Activated T-helper 2 cell treated with anti-CD3 and anti-CD28 coated beads, Interferon-gamma antibody, Interleukin-2, Interleukin-4, amounts not matched to agents 10 μg/mL and 5 μg/mL and 100 μg/mL, durations not matched to agents 14 hours and 24 hours and 36 hours (primary cell): ENCODE measurements around the gene GABRB1. TPM values are rescaled to one million over a fixed set of nuclear protein-coding genes. Genes with fewer than 3 reads are reported as not detected.

Experiments used
- DNase-seq: peaks from one replicate; pipeline ENCODE4 v3.0.0; 2021; ENCODE audit warnings: low spot score
- H3K27ac Mint-ChIP-seq: one replicate; pipeline ENCODE4 v1.8.0; 2021; ENCODE audit warnings: mixed read lengths
- H3K27me3 Mint-ChIP-seq: one replicate; pipeline ENCODE4 v1.8.0; 2021; ENCODE audit warnings: low read depth, mixed read lengths
- H3K36me3 Mint-ChIP-seq: one replicate; pipeline ENCODE4 v1.8.0; 2021; ENCODE audit warnings: low read depth, mixed read lengths
- H3K4me1 Mint-ChIP-seq: one replicate; pipeline ENCODE4 v1.8.0; 2021; ENCODE audit warnings: low read depth, mixed read lengths
- H3K4me3 Mint-ChIP-seq: one replicate; pipeline ENCODE4 v1.8.0; 2021; ENCODE audit warnings: low read depth, mild to moderate bottlenecking, moderate library complexity, mixed read lengths
- H3K9me3 Mint-ChIP-seq: one replicate; pipeline ENCODE4 v1.8.0; 2021; ENCODE audit warnings: mixed read lengths
- intact Hi-C: fragments of 100-400 bp; cut with micrococcal nuclease; formaldehyde crosslinking; loops from one replicate; pipeline ENCODE4 v1.15.1; 2023
- total RNA-seq: library from RNA; stranded (reverse); gene quantifications from 2 replicates; pipeline ENCODE4 v1.2.3, GENCODE V29; 2022

The GABRB1 gene
- total RNA-seq, 1 donor from 2014 or later = not detected

GRCh38 chr4:47312170-47312569 is 280.8 kb downstream of the GABRB1 start:
- intact Hi-C loops = no loop called here
- DNase-seq = no peak
- H3K4me1 Mint-ChIP-seq = no peaks in the 10 kb centered on the region
- H3K9me3 Mint-ChIP-seq = no peaks in the 10 kb centered on the region
- no peaks in the 10 kb centered on the region for H3K36me3 Mint-ChIP-seq
- H3K27ac Mint-ChIP-seq = no peak overlapping the region
- no peaks in the 10 kb centered on the region for H3K27me3 Mint-ChIP-seq
- no peak overlapping the region for H3K4me3 Mint-ChIP-seq

GRCh38 chr4:47313384-47313783 is 282.0 kb downstream of the GABRB1 start:
- Mint-ChIP-seq H3K4me3 (no peak overlapping the region), H3K27me3 (peaks cover 3% of the 10 kb centered on the region), H3K36me3 (no peaks in the 10 kb centered on the region), H3K4me1 (no peaks in the 10 kb centered on the region), H3K9me3 (no peaks in the 10 kb centered on the region), H3K27ac (no peak overlapping the region)
- no peak for DNase-seq
- intact Hi-C loops = no loop called here

GRCh38 chr4:47315346-47315745 is 284.0 kb downstream of the GABRB1 start:
- no peak for DNase-seq
- intact Hi-C loops = no loop called here
- H3K36me3 Mint-ChIP-seq = no peaks in the 10 kb centered on the region
- peaks cover 5% of the 10 kb centered on the region for H3K27me3 Mint-ChIP-seq
- H3K27ac Mint-ChIP-seq = no peak overlapping the region
- H3K9me3 Mint-ChIP-seq = no peaks in the 10 kb centered on the region
- no peak overlapping the region for H3K4me3 Mint-ChIP-seq
- no peaks in the 10 kb centered on the region for H3K4me1 Mint-ChIP-seq

- no peaks in the 10 kb centered on the region for H3K27me3 Mint-ChIP-seq
- intact Hi-C loops = no loop called here
Measured at GRCh38 chr4:47326025-47326424, 294.7 kb downstream of the GABRB1 start.

GRCh38 chr4:47330866-47331265 is 299.5 kb downstream of the GABRB1 start:
- no peaks in the 10 kb centered on the region for H3K27me3 Mint-ChIP-seq
- no peak for DNase-seq
- no peak overlapping the region for H3K4me3 Mint-ChIP-seq
- H3K36me3 Mint-ChIP-seq = no peaks in the 10 kb centered on the region
- H3K4me1 Mint-ChIP-seq = no peaks in the 10 kb centered on the region
- no peak overlapping the region for H3K27ac Mint-ChIP-seq
- intact Hi-C loops = no loop called here
- no peaks in the 10 kb centered on the region for H3K9me3 Mint-ChIP-seq

More at GRCh38 chr4:47326025-47326424, 294.7 kb downstream of the GABRB1 start:
- Mint-ChIP-seq H3K36me3 (no peaks in the 10 kb centered on the region), H3K4me3 (no peak overlapping the region), H3K4me1 (no peaks in the 10 kb centered on the region), H3K27ac (no peak overlapping the region), H3K9me3 (no peaks in the 10 kb centered on the region)
- no peak for DNase-seq

GRCh38 chr4:47334652-47335051 is 303.3 kb downstream of the GABRB1 start:
- Mint-ChIP-seq H3K4me1 (no peaks in the 10 kb centered on the region), H3K27ac (no peak overlapping the region), H3K9me3 (no peaks in the 10 kb centered on the region), H3K4me3 (no peak overlapping the region), H3K36me3 (no peaks in the 10 kb centered on the region), H3K27me3 (no peaks in the 10 kb centered on the region)
- intact Hi-C loops = no loop called here
- DNase-seq = no peak

- no peaks in the 10 kb centered on the region for H3K27me3 Mint-ChIP-seq
- DNase-seq = no peak
- no peaks in the 10 kb centered on the region for H3K9me3 Mint-ChIP-seq
- no peak overlapping the region for H3K27ac Mint-ChIP-seq
- intact Hi-C loops = no loop called here
- no peaks in the 10 kb centered on the region for H3K4me1 Mint-ChIP-seq
- no peaks in the 10 kb centered on the region for H3K36me3 Mint-ChIP-seq
- no peak overlapping the region for H3K4me3 Mint-ChIP-seq
Measured at GRCh38 chr4:47337893-47338292, 306.5 kb downstream of the GABRB1 start.

- no peak overlapping the region for H3K4me3 Mint-ChIP-seq
- DNase-seq = no peak
- intact Hi-C loops = no loop called here
- no peaks in the 10 kb centered on the region for H3K36me3 Mint-ChIP-seq
- H3K27ac Mint-ChIP-seq = no peak overlapping the region
- H3K4me1 Mint-ChIP-seq = no peaks in the 10 kb centered on the region
- no peaks in the 10 kb centered on the region for H3K9me3 Mint-ChIP-seq
- H3K27me3 Mint-ChIP-seq = no peaks in the 10 kb centered on the region
Measured at GRCh38 chr4:47340914-47341313, 309.5 kb downstream of the GABRB1 start.

GRCh38 chr4:47342796-47343195 is 311.4 kb downstream of the GABRB1 start:
- H3K4me1 Mint-ChIP-seq = no peaks in the 10 kb centered on the region
- no peak for DNase-seq
- intact Hi-C loops = no loop called here
- no peaks in the 10 kb centered on the region for H3K9me3 Mint-ChIP-seq
- H3K4me3 Mint-ChIP-seq = no peak overlapping the region
- no peak overlapping the region for H3K27ac Mint-ChIP-seq
- no peaks in the 10 kb centered on the region for H3K27me3 Mint-ChIP-seq
- no peaks in the 10 kb centered on the region for H3K36me3 Mint-ChIP-seq

- Mint-ChIP-seq H3K4me1 (no peaks in the 10 kb centered on the region), H3K9me3 (no peaks in the 10 kb centered on the region), H3K36me3 (no peaks in the 10 kb centered on the region), H3K27me3 (no peaks in the 10 kb centered on the region), H3K27ac (no peak overlapping the region), H3K4me3 (no peak overlapping the region)
- DNase-seq = no peak
- intact Hi-C loops = no loop called here
Measured at GRCh38 chr4:47349326-47349725, 318.0 kb downstream of the GABRB1 start.

GRCh38 chr4:47355568-47355967 is 324.2 kb downstream of the GABRB1 start:
- Mint-ChIP-seq H3K36me3 (no peaks in the 10 kb centered on the region), H3K4me3 (no peak overlapping the region), H3K27ac (no peak overlapping the region), H3K9me3 (no peaks in the 10 kb centered on the region), H3K27me3 (no peaks in the 10 kb centered on the region), H3K4me1 (no peaks in the 10 kb centered on the region)
- intact Hi-C loops = no loop called here
- no peak for DNase-seq

- no peaks in the 10 kb centered on the region for H3K9me3 Mint-ChIP-seq
- DNase-seq = no peak
- no peak overlapping the region for H3K4me3 Mint-ChIP-seq
Measured at GRCh38 chr4:47359891-47360290, 328.5 kb downstream of the GABRB1 start.

GRCh38 chr4:47367761-47368160 is 336.4 kb downstream of the GABRB1 start:
- H3K27ac Mint-ChIP-seq = no peak overlapping the region
- no peak overlapping the region for H3K4me3 Mint-ChIP-seq
- no peaks in the 10 kb centered on the region for H3K9me3 Mint-ChIP-seq
- H3K27me3 Mint-ChIP-seq = peaks cover 4% of the 10 kb centered on the region
- DNase-seq = no peak
- no peaks in the 10 kb centered on the region for H3K36me3 Mint-ChIP-seq
- intact Hi-C loops = no loop called here
- H3K4me1 Mint-ChIP-seq = no peaks in the 10 kb centered on the region

More at GRCh38 chr4:47359891-47360290, 328.5 kb downstream of the GABRB1 start:
- intact Hi-C loops = no loop called here
- Mint-ChIP-seq H3K27ac (no peak overlapping the region), H3K4me1 (no peaks in the 10 kb centered on the region), H3K36me3 (no peaks in the 10 kb centered on the region), H3K27me3 (peaks cover 4% of the 10 kb centered on the region)

GRCh38 chr4:47368211-47368610 is 336.8 kb downstream of the GABRB1 start:
- DNase-seq = no peak
- Mint-ChIP-seq H3K27me3 (peaks cover 4% of the 10 kb centered on the region), H3K9me3 (no peaks in the 10 kb centered on the region), H3K4me3 (no peak overlapping the region), H3K4me1 (no peaks in the 10 kb centered on the region), H3K36me3 (no peaks in the 10 kb centered on the region), H3K27ac (no peak overlapping the region)
- intact Hi-C loops = no loop called here
